Endodermal cell (in vitro differentiated cells): Measurements from ENCODE around the gene MICAL3. TPM values are rescaled to one million over a fixed set of nuclear protein-coding genes. Genes with fewer than 3 reads are reported as not detected.

Source experiments
- DNase-seq: peaks from one replicate; pipeline ENCODE4 v3.0.0-alpha.2; 2017
- H3K27ac ChIP-seq: 2 replicates; pipeline ENCODE4 v1.5.1; 2013; ENCODE audit warnings: mild to moderate bottlenecking, low read depth, low read length, moderate library complexity
- H3K27me3 ChIP-seq: 2 replicates; pipeline ENCODE4 v1.6.1; 2013; ENCODE audit warnings: mild to moderate bottlenecking, low read length, moderate library complexity; ENCODE audit not compliant: insufficient read depth, control insufficient read depth, poor library complexity, severe bottlenecking
- H3K36me3 ChIP-seq: 2 replicates; pipeline ENCODE4 v1.7.0; 2013; ENCODE audit warnings: mild to moderate bottlenecking, low read length, moderate library complexity; ENCODE audit not compliant: control insufficient read depth, insufficient read depth
- H3K4me1 ChIP-seq: one replicate; pipeline ENCODE4 v1.7.0; 2013; ENCODE audit warnings: low read length; ENCODE audit not compliant: control insufficient read depth, insufficient read depth
- H3K4me3 ChIP-seq: 2 replicates; pipeline ENCODE4 v1.5.1; 2013; ENCODE audit warnings: mild to moderate bottlenecking, low read length, moderate library complexity
- H3K9ac ChIP-seq: 2 replicates; pipeline ENCODE4 v1.6.1; 2013; ENCODE audit warnings: mild to moderate bottlenecking, low read length, moderate library complexity; ENCODE audit not compliant: poor library complexity, severe bottlenecking; ENCODE audit errors: extremely low read depth
- H3K9me3 ChIP-seq: 2 replicates; pipeline ENCODE4 v1.6.1; 2013; ENCODE audit warnings: mild to moderate bottlenecking, low read length, moderate library complexity; ENCODE audit not compliant: control insufficient read depth
- H3K27ac Mint-ChIP-seq: 2 replicates; pipeline ENCODE4 v1.8.0; 2020; ENCODE audit warnings: mixed read lengths
- H3K27me3 Mint-ChIP-seq: 2 replicates; pipeline ENCODE4 v1.8.0; 2021; ENCODE audit warnings: mild to moderate bottlenecking, mixed read lengths; ENCODE audit not compliant: insufficient read depth
- H3K36me3 Mint-ChIP-seq: 2 replicates; pipeline ENCODE4 v1.8.0; 2020; ENCODE audit warnings: low read depth, mixed read lengths
- H3K4me1 Mint-ChIP-seq: 2 replicates; pipeline ENCODE4 v1.8.0; 2020; ENCODE audit warnings: mixed read lengths
- H3K4me3 Mint-ChIP-seq: 2 replicates; pipeline ENCODE4 v1.8.0; 2020; ENCODE audit warnings: mild to moderate bottlenecking, moderate library complexity, mixed read lengths
- H3K9me3 Mint-ChIP-seq: 2 replicates; pipeline ENCODE4 v1.8.0; 2020; ENCODE audit warnings: mild to moderate bottlenecking, mixed read lengths
- CTCF ChIP-seq: fragments of 200-600 bp; sonication (generic); conservative IDR thresholded peaks from 2 replicates; pipeline ENCODE4 v1.5.0; 2021; ENCODE audit warnings: antibody characterized with exemption, mild to moderate bottlenecking
- WGBS, 2 experiments: methylation state at CpG; one replicate each; pipeline versions ENCODE4 v1.1.5 to v1.1.7; 2013; ENCODE audit warnings: missing lambda C conversion rate in 2 of 2, mixed read lengths in 1 of 2; ENCODE audit not compliant: insufficient coverage in 1 of 2, insufficient read length in 1 of 2; 5-methylcytosine and 5-hydroxymethylcytosine counted together
- total RNA-seq, 2 donors: library from RNA; stranded (reverse); fragmentation: NEBNext Ultra II Directional in 1 of 2; extraction: Animal tissue kit (Norgen Biotek cat#: 25700) in 1 of 2; gene quantifications; 2 replicates in 1 of 2; 3 replicates in 1 of 2; pipeline ENCODE4 v1.2.1, GENCODE V29; 2021

The MICAL3 gene
- total RNA-seq, 2 donors from 2014 or later: 42.8 to 48.1 TPM

- Histone ChIP-seq H3K4me3 (no peak overlapping the region), H3K36me3 (peaks cover 16% of the 10 kb centered on the region), H3K4me1 (peaks cover under 1% of the 10 kb centered on the region), H3K27ac (no peak overlapping the region), H3K9me3 (no peaks in the 10 kb centered on the region), H3K27me3 (no peaks in the 10 kb centered on the region), H3K9ac (no peak overlapping the region)
- H3K9me3 Mint-ChIP-seq: no peaks in the 10 kb centered on the region
- WGBS, 2 experiments: 94% methylated on average over 16 to 23 of the region's 23 CpGs
- H3K4me1 Mint-ChIP-seq: peaks cover 2% of the 10 kb centered on the region
- H3K36me3 Mint-ChIP-seq: peaks cover 18% of the 10 kb centered on the region
- TF ChIP-seq CTCF: no peak
- no peak for DNase-seq
- no peak overlapping the region for H3K4me3 Mint-ChIP-seq
- H3K27ac Mint-ChIP-seq: no peak overlapping the region
- no peaks in the 10 kb centered on the region for H3K27me3 Mint-ChIP-seq
Observed at GRCh38 chr22:17860220-17860965, 164.0 kb downstream of the MICAL3 start.

GRCh38 chr22:17858033-17858432, 166.3 kb downstream of the MICAL3 start:
- Histone ChIP-seq H3K36me3 (peaks cover 4% of the 10 kb centered on the region), H3K9ac (no peak overlapping the region), H3K27ac (no peak overlapping the region), H3K9me3 (no peaks in the 10 kb centered on the region), H3K4me3 (no peak overlapping the region), H3K27me3 (no peaks in the 10 kb centered on the region), H3K4me1 (peaks cover 2% of the 10 kb centered on the region)
- H3K4me3 Mint-ChIP-seq: no peak overlapping the region
- no peak for TF ChIP-seq CTCF
- peaks cover 8% of the 10 kb centered on the region for H3K36me3 Mint-ChIP-seq
- no peaks in the 10 kb centered on the region for H3K9me3 Mint-ChIP-seq
- no peak overlapping the region for H3K27ac Mint-ChIP-seq
- 88 to 91% methylated on average over 4 to 11 of the region's 11 CpGs for WGBS, 2 experiments
- no peak for DNase-seq
- H3K27me3 Mint-ChIP-seq: no peaks in the 10 kb centered on the region
- peaks cover 8% of the 10 kb centered on the region for H3K4me1 Mint-ChIP-seq

- no peaks in the 10 kb centered on the region for H3K9me3 Mint-ChIP-seq
- Histone ChIP-seq H3K4me3 (no peak overlapping the region), H3K4me1 (peaks cover 2% of the 10 kb centered on the region), H3K27me3 (no peaks in the 10 kb centered on the region), H3K36me3 (peaks cover 4% of the 10 kb centered on the region), H3K9ac (no peak overlapping the region), H3K27ac (no peak overlapping the region), H3K9me3 (no peaks in the 10 kb centered on the region)
- no peak overlapping the region for H3K4me3 Mint-ChIP-seq
- H3K27ac Mint-ChIP-seq: no peak overlapping the region
- peaks cover 8% of the 10 kb centered on the region for H3K4me1 Mint-ChIP-seq
- 92 to 97% methylated on average over 11 to 12 of the region's 13 CpGs for WGBS, 2 experiments
- no peak for TF ChIP-seq CTCF
- H3K27me3 Mint-ChIP-seq: no peaks in the 10 kb centered on the region
- H3K36me3 Mint-ChIP-seq: peaks cover 5% of the 10 kb centered on the region
- DNase-seq: no peak
Observed at GRCh38 chr22:17855572-17856290, 168.6 kb downstream of the MICAL3 start.
